Neural progenitor cell (in vitro differentiated cells): ENCODE results near the gene CCDC112. TPM values are rescaled to one million over a fixed set of nuclear protein-coding genes. Genes with fewer than 3 reads are reported as not detected.
A peak's percentile ranks its signal among the peaks of the same experiment; 100 is the strongest.

ENCODE experiments used
- DNase-seq: peaks from one replicate; pipeline ENCODE4 v3.0.0-alpha.2; 2016; ENCODE audit warnings: low spot score
- H2AFZ ChIP-seq: fragments of 200-600 bp; sonication (generic); replicated peaks from 2 replicates; pipeline ENCODE4 v1.6.1; 2016; ENCODE audit warnings: antibody characterized with exemption
- H3F3A ChIP-seq: fragments of 200-600 bp; sonication (generic); 2 replicates; pipeline ENCODE4 v1.6.1; 2016; ENCODE audit warnings: antibody characterized with exemption, low read depth
- H3K27ac ChIP-seq: fragments of 200-600 bp; sonication (generic); 2 replicates; pipeline ENCODE4 v1.5.1; 2016; ENCODE audit warnings: mild to moderate bottlenecking
- H3K27me3 ChIP-seq: fragments of 200-600 bp; sonication (generic); 2 replicates; pipeline ENCODE4 v1.6.1; 2016; ENCODE audit warnings: mild to moderate bottlenecking, moderate library complexity
- H3K36me3 ChIP-seq: fragments of 200-600 bp; sonication (generic); 2 replicates; pipeline ENCODE4 v1.5.1; 2016
- H3K4me1 ChIP-seq: fragments of 200-600 bp; sonication (generic); 2 replicates; pipeline ENCODE4 v1.6.1; 2016; ENCODE audit warnings: mixed run types
- H3K4me2 ChIP-seq: fragments of 200-600 bp; sonication (generic); 2 replicates; pipeline ENCODE4 v1.6.1; 2016
- H3K4me3 ChIP-seq: fragments of 200-600 bp; sonication (generic); 2 replicates; pipeline ENCODE4 v1.5.1; 2016
- H3K79me2 ChIP-seq: fragments of 200-600 bp; sonication (generic); 2 replicates; pipeline ENCODE4 v1.6.1; 2016; ENCODE audit warnings: low read depth
- H3K9ac ChIP-seq: fragments of 200-600 bp; sonication (generic); 2 replicates; pipeline ENCODE4 v1.6.1; 2016
- H3K9me3 ChIP-seq: fragments of 200-600 bp; sonication (generic); 2 replicates; pipeline ENCODE4 v1.5.1; 2016; ENCODE audit warnings: low read depth
- H4K20me1 ChIP-seq: fragments of 200-600 bp; sonication (generic); 2 replicates; pipeline ENCODE4 v1.6.1; 2016; ENCODE audit warnings: low read depth
- H3K27ac Mint-ChIP-seq: 3 replicates; pipeline ENCODE4 v1.8.0; 2021; ENCODE audit warnings: mixed read lengths
- H3K27me3 Mint-ChIP-seq: 2 replicates; pipeline ENCODE4 v1.8.0; 2022; ENCODE audit warnings: low read depth, mild to moderate bottlenecking, inconsistent platforms, moderate library complexity, mixed read lengths; ENCODE audit not compliant: insufficient read depth
- H3K36me3 Mint-ChIP-seq: 3 replicates; pipeline ENCODE4 v1.8.0; 2021; ENCODE audit warnings: mixed read lengths
- H3K4me1 Mint-ChIP-seq: 3 replicates; pipeline ENCODE4 v1.8.0; 2021; ENCODE audit warnings: mixed read lengths
- H3K4me3 Mint-ChIP-seq: 3 replicates; pipeline ENCODE4 v1.8.0; 2021; ENCODE audit warnings: mild to moderate bottlenecking, moderate library complexity, mixed read lengths
- H3K9me3 Mint-ChIP-seq: 3 replicates; pipeline ENCODE4 v1.8.0; 2020; ENCODE audit warnings: mixed read lengths
- CTCF ChIP-seq: fragments of 200-600 bp; sonication (generic); IDR thresholded peaks from 2 replicates; pipeline ENCODE4 v1.5.1; 2017; ENCODE audit warnings: antibody characterized with exemption, mild to moderate bottlenecking
- EZH2 ChIP-seq: fragments of 200-600 bp; sonication (generic); IDR thresholded peaks from 2 replicates; pipeline ENCODE4 v1.6.1; 2017; ENCODE audit warnings: antibody characterized with exemption, mild to moderate bottlenecking, moderate library complexity
- EZH2phosphoT487 ChIP-seq: fragments of 200-600 bp; sonication (generic); IDR thresholded peaks from 2 replicates; pipeline ENCODE4 v1.6.1; 2017; ENCODE audit warnings: antibody characterized with exemption
- total RNA-seq: library from RNA; depleted of rRNA; stranded (reverse); fragments of >200 nt; gene quantifications from 2 replicates; pipeline ENCODE4 v1.2.3, GENCODE V29; 2015; ENCODE audit warnings: low replicate concordance

Gene CCDC112
- total RNA-seq, 1 donor from 2014 or later = 33.6 TPM

DNA sequence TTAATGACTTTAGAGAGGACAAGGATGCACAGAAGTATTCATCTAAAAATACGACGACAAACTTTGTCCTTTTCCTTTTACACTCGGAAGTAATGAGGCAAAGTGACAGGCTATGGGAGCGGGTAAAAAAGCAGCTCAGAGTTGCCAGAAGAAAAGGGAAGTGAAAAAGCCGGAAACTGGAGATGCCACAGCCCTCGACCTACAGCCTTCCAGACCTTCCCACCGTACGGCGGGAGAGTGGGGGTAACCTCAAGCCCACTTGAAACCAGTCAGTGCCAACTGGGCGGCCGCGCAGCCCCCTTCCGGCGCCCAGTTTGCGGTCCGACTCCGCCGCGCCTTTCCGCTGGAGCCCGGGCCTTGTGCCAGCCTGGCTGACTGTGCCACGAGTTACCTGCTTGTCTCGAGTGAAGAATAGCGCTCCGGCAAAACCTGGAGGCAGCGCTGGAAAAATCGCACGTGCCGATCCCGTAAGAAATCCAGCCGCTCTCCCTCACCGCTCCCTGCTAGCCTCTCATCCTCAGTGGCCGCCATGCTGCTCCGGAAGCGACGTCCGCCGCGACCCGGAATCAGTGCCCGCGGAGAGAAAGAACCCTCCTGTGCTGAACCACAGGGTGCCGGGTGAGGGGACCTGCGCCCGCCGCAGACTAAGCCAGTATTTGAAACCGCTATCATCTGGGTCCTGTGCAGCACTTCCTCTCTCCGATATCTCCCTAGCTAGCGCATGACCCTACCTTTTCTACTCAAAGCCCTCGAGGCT, 34.0 kb downstream of the CCDC112 start, which contains the start of gene PGGT1B:
Gene PGGT1B, minus strand, starts transcription at position 557 of the 757 bp plus-strand sequence. Its CDS starts 26 bp downstream, at position 531.
- no peak for TF ChIP-seq CTCF
- peak; percentile 56 for TF ChIP-seq EZH2
- Histone ChIP-seq H3K4me3 (peak within 1 kb of the TSS; percentile 83), H3K36me3 (peaks cover 1% of the 10 kb centered on the region), H2AFZ (peak within 1 kb of the TSS; percentile 96), H3K27ac (peak within 1 kb of the TSS; percentile 11), H3K79me2 (peaks cover 46% of the 10 kb centered on the region), H3K4me2 (peak within 1 kb of the TSS; percentile 87), H3K4me1 (peaks cover 11% of the 10 kb centered on the region), H4K20me1 (peaks cover 7% of the 10 kb centered on the region), H3K9ac (peak within 1 kb of the TSS; percentile 47), H3K27me3 (no peaks in the 10 kb centered on the region), H3F3A (peaks cover 22% of the 10 kb centered on the region), H3K9me3 (no peaks in the 10 kb centered on the region)
- H3K4me1 Mint-ChIP-seq = peaks cover 20% of the 10 kb centered on the region
- no peaks in the 10 kb centered on the region for H3K9me3 Mint-ChIP-seq
- H3K27ac Mint-ChIP-seq = peak within 1 kb of the TSS; percentile 98
- no peaks in the 10 kb centered on the region for H3K27me3 Mint-ChIP-seq
- peaks cover 3% of the 10 kb centered on the region for H3K36me3 Mint-ChIP-seq
- H3K4me3 Mint-ChIP-seq = peak within 1 kb of the TSS; percentile 94
- peak; percentile 75 for DNase-seq

DNA sequence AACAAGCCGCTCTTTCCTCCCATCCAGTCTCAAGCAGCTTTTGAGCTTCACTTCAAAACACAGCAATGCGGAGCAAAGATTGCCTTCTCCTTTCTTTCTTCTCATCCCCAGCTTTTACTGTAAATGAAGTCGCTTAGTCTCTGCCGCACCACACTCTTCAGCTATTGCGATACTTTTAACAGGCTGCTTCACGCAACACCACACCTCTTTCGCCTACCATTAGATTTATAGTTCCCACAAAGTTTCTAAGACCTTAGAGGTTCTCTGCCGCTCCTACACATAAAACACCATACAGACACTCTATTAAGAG, 34.5 kb downstream of the CCDC112 start:
- H3K9ac ChIP-seq = peak overlapping the region; percentile 47
- peaks cover 11% of the 10 kb centered on the region for H3K4me1 ChIP-seq
- H3K27ac Mint-ChIP-seq = peak overlapping the region; percentile 65
- DNase-seq = peak; percentile 24
- H3F3A ChIP-seq = peaks cover 22% of the 10 kb centered on the region
- peak overlapping the region; percentile 94 for H3K4me3 Mint-ChIP-seq
- H4K20me1 ChIP-seq = peaks cover 7% of the 10 kb centered on the region
- peak overlapping the region; percentile 83 for H3K4me3 ChIP-seq
- TF ChIP-seq CTCF (no peak), EZH2phosphoT487 (no peak), EZH2 (no peak)
- no peaks in the 10 kb centered on the region for H3K9me3 ChIP-seq
- peaks cover 3% of the 10 kb centered on the region for H3K36me3 Mint-ChIP-seq
- peak overlapping the region; percentile 96 for H2AFZ ChIP-seq
- H3K4me1 Mint-ChIP-seq = peaks cover 20% of the 10 kb centered on the region
- peak overlapping the region; percentile 11 for H3K27ac ChIP-seq
- no peaks in the 10 kb centered on the region for H3K27me3 Mint-ChIP-seq
- peaks cover 51% of the 10 kb centered on the region for H3K79me2 ChIP-seq
- no peaks in the 10 kb centered on the region for H3K36me3 ChIP-seq
- no peaks in the 10 kb centered on the region for H3K9me3 Mint-ChIP-seq
- H3K4me2 ChIP-seq = peak overlapping the region; percentile 87
- H3K27me3 ChIP-seq = no peaks in the 10 kb centered on the region

DNA sequence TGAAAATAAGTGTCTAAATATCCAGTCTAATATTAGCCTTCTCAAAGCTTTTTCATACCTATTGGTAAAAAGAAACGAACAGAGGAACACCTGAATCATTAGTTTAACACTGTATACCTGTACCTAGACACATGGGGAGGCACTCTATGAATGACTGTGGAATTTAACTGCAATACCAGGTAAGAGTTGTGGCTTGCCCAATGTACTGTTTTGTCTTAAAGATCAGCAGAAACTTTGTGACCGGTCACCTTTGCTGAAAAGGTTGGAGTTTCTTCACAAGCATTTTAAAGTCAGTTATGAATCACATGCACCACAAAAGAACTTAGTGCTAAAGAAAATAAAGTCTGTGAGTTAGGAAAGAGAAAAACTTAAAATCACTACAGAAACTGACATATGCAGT, 36.2 kb downstream of the CCDC112 start:
- H2AFZ ChIP-seq = no peak overlapping the region
- peaks cover 15% of the 10 kb centered on the region for H4K20me1 ChIP-seq
- H3K27me3 ChIP-seq = no peaks in the 10 kb centered on the region
- H3K4me3 ChIP-seq = no peak overlapping the region
- Mint-ChIP-seq H3K4me3 (no peak overlapping the region), H3K27ac (no peak overlapping the region), H3K27me3 (no peaks in the 10 kb centered on the region), H3K36me3 (peaks cover 3% of the 10 kb centered on the region), H3K4me1 (peaks cover 20% of the 10 kb centered on the region), H3K9me3 (no peaks in the 10 kb centered on the region)
- H3K9me3 ChIP-seq = no peaks in the 10 kb centered on the region
- DNase-seq = no peak
- peaks cover 15% of the 10 kb centered on the region for H3K4me1 ChIP-seq
- peaks cover 68% of the 10 kb centered on the region for H3K79me2 ChIP-seq
- peaks cover 22% of the 10 kb centered on the region for H3F3A ChIP-seq
- H3K4me2 ChIP-seq = no peak overlapping the region
- H3K9ac ChIP-seq = no peak overlapping the region
- TF ChIP-seq EZH2phosphoT487 = no peak
- TF ChIP-seq CTCF = no peak
- TF ChIP-seq EZH2 = no peak
- H3K27ac ChIP-seq = no peak overlapping the region
- H3K36me3 ChIP-seq = no peaks in the 10 kb centered on the region
